HEK293T (cell line): ENCODE results near the gene VPS26A.

Experiments
- ELF4 ChIP-seq: fragments of 450-650 bp; IDR thresholded peaks from 2 replicates; pipeline ENCODE4 v1.6.1; 2017; ENCODE audit warnings: antibody characterized with exemption
- FOXA1 ChIP-seq: fragments of 450-650 bp; IDR thresholded peaks from 2 replicates; pipeline ENCODE4 v1.6.1; 2016; ENCODE audit warnings: mild to moderate bottlenecking
- FOXK2 ChIP-seq: fragments of 450-650 bp; IDR thresholded peaks from 2 replicates; pipeline ENCODE4 v1.6.1; 2016; ENCODE audit warnings: mild to moderate bottlenecking
- FOXM1 ChIP-seq: fragments of 450-650 bp; IDR thresholded peaks from 2 replicates; pipeline ENCODE4 v1.6.1; 2017; ENCODE audit warnings: mild to moderate bottlenecking, borderline replicate concordance
- HDGF ChIP-seq: fragments of 450-650 bp; IDR thresholded peaks from 2 replicates; pipeline ENCODE4 v1.6.1; 2017; ENCODE audit warnings: antibody characterized with exemption, borderline replicate concordance
- SUZ12 ChIP-seq: fragments of 450-650 bp; IDR thresholded peaks from 2 replicates; pipeline ENCODE4 v1.6.1; 2016; ENCODE audit warnings: mild to moderate bottlenecking

DNA sequence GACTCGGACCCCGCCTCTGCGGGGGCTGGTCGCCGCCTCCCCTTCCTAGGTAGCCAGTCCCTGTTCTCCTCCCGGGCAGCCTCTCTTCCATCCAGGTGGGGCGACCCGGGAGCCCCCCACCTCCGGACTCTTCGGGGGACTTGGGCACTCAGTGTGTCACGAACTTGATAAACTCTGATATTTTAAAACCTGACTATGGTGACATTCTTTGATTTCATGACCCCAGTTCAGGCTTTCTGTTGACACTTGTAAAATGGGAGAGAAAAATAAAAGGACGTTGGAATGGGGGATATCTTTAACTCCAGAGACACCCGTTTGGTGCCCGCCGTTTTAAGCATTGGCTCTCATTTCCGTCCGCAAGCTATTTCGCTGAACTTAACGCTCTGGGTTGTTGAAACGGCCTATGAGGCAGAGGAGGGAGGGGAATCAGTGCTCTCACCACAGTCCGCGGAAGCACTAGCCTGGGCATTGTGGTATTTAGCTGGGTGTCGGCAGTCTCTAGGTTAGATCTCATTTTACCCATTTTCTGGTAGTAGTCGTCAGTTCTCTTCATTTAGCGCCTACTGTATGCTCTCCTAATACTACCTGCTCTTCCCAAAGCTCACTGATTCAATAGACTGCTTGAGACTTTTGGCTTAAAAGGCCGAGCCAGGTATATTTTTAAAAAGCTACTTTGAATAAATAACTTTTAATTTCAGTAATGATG is 738 bp downstream of the VPS26A start:
- TF ChIP-seq HDGF (no peak), SUZ12 (no peak), FOXM1 (no peak), ELF4 (no peak), FOXK2 (no peak), FOXA1 (no peak)
